Suprapubic skin (tissue), 4 donors: Measurements from ENCODE around the gene GABRR3. TPM values are rescaled to one million over a fixed set of nuclear protein-coding genes. Genes with fewer than 3 reads are reported as not detected.
A peak's percentile ranks its signal among the peaks of the same experiment; 100 is the strongest.

Experiments used
- DNase-seq, 2 donors: peaks; one replicate each; pipeline ENCODE4 v3.0.0-alpha.2; 2019; ENCODE audit warnings: low spot score in 2 of 2
- H3K27ac ChIP-seq: fragments of 200-600 bp; sonication (generic); one replicate; pipeline ENCODE4 v1.5.1; 2019
- H3K27me3 ChIP-seq: fragments of 200-600 bp; sonication (generic); one replicate; pipeline ENCODE4 v1.5.1; 2019
- H3K36me3 ChIP-seq: fragments of 200-600 bp; sonication (generic); one replicate; pipeline ENCODE4 v1.5.1; 2019
- H3K4me1 ChIP-seq: fragments of 200-600 bp; sonication (generic); one replicate; pipeline ENCODE4 v1.5.1; 2019
- H3K4me3 ChIP-seq: fragments of 200-600 bp; sonication (generic); one replicate; pipeline ENCODE4 v1.5.1; 2019; ENCODE audit warnings: mild to moderate bottlenecking
- H3K9me3 ChIP-seq: fragments of 200-600 bp; sonication (generic); one replicate; pipeline ENCODE4 v1.5.1; 2019
- CTCF ChIP-seq, 2 donors: fragments of 200-600 bp in 1 of 2; fragments of 450-650 bp in 1 of 2; sonication (generic) in 1 of 2; IDR thresholded peaks; one replicate each; pipeline ENCODE4 v1.5.1; 2016 to 2019; ENCODE audit warnings: antibody characterized with exemption in 2 of 2, mild to moderate bottlenecking in 1 of 2, moderate library complexity in 1 of 2
- EP300 ChIP-seq: sonication (generic); formaldehyde crosslinking; IDR thresholded peaks from one replicate; pipeline ENCODE4 v1.6.1; 2017; ENCODE audit warnings: antibody characterized with exemption
- POLR2A ChIP-seq, 2 donors: fragments of 450-650 bp; IDR thresholded peaks; one replicate each; pipeline ENCODE4 v1.6.1; 2017; ENCODE audit warnings: antibody characterized with exemption in 2 of 2, mild to moderate bottlenecking in 2 of 2, moderate library complexity in 2 of 2
- POLR2AphosphoS5 ChIP-seq, 3 donors: sonication (generic); formaldehyde crosslinking; IDR thresholded peaks; one replicate each; pipeline ENCODE4 v1.6.1; 2017; ENCODE audit warnings: antibody characterized with exemption in 3 of 3
- WGBS: methylation state at CpG from one replicate; pipeline ENCODE4 v1.1.5; 2018; 5-methylcytosine and 5-hydroxymethylcytosine counted together
- total RNA-seq, 4 donors: library from RNA; depleted of rRNA; stranded (reverse); fragments of >200 nt; gene quantifications; one replicate each; pipeline ENCODE4 v1.1.0, GENCODE V29; 2016

Gene GABRR3
- total RNA-seq, 4 donors from 2014 or later: not detected

- Histone ChIP-seq H3K27ac (no peak overlapping the region), H3K27me3 (peaks cover 4% of the 10 kb centered on the region), H3K4me3 (no peak overlapping the region), H3K9me3 (no peaks in the 10 kb centered on the region), H3K36me3 (no peaks in the 10 kb centered on the region), H3K4me1 (peaks cover 15% of the 10 kb centered on the region)
- 51% methylated on average over 5 of the region's 5 CpGs for WGBS
- DNase-seq: no peak
- TF ChIP-seq POLR2AphosphoS5 (IDR thresholded peaks at IDR 0.05) (no peak), EP300 (no peak), POLR2A (IDR thresholded peaks at IDR 0.05) (no peak), CTCF (IDR thresholded peaks at IDR 0.05) (no peak)
Measured at GRCh38 chr3:98021830-98022560, 13.1 kb downstream of the GABRR3 start.

GRCh38 chr3:98020412-98020811 lies 14.7 kb downstream of the GABRR3 start:
- Histone ChIP-seq H3K4me1 (peaks cover 15% of the 10 kb centered on the region), H3K36me3 (no peaks in the 10 kb centered on the region), H3K27me3 (peaks cover 4% of the 10 kb centered on the region), H3K9me3 (no peaks in the 10 kb centered on the region), H3K4me3 (no peak overlapping the region), H3K27ac (no peak overlapping the region)
- TF ChIP-seq CTCF (IDR thresholded peaks at IDR 0.05) (no peak), POLR2A (IDR thresholded peaks at IDR 0.05) (no peak), EP300 (no peak), POLR2AphosphoS5 (IDR thresholded peaks at IDR 0.05) (no peak)
- 91% methylated on average over 4 of the region's 4 CpGs for WGBS
- no peak for DNase-seq

GRCh38 chr3:98018301-98018700 lies 16.8 kb downstream of the GABRR3 start:
- 73% methylated on average over 4 of the region's 4 CpGs for WGBS
- Histone ChIP-seq H3K4me3 (no peak overlapping the region), H3K36me3 (no peaks in the 10 kb centered on the region), H3K4me1 (peaks cover 28% of the 10 kb centered on the region), H3K9me3 (no peaks in the 10 kb centered on the region), H3K27ac (no peak overlapping the region), H3K27me3 (no peaks in the 10 kb centered on the region)
- DNase-seq: no peak
- TF ChIP-seq EP300 (no peak), CTCF (IDR thresholded peaks at IDR 0.05) (no peak), POLR2AphosphoS5 (IDR thresholded peaks at IDR 0.05) (no peak), POLR2A (IDR thresholded peaks at IDR 0.05) (no peak)

- no peak for DNase-seq
- no peaks in the 10 kb centered on the region for H3K36me3 ChIP-seq
- peak overlapping the region; percentile 53 for H3K27ac ChIP-seq
- H3K27me3 ChIP-seq: no peaks in the 10 kb centered on the region
- no peak for TF ChIP-seq EP300
- no peak for TF ChIP-seq POLR2A (IDR thresholded peaks at IDR 0.05)
- no peak for TF ChIP-seq CTCF (IDR thresholded peaks at IDR 0.05)
- no peak for TF ChIP-seq POLR2AphosphoS5 (IDR thresholded peaks at IDR 0.05)
- no peak overlapping the region for H3K4me3 ChIP-seq
- no peaks in the 10 kb centered on the region for H3K9me3 ChIP-seq
- WGBS: 76% methylated on average over 2 of the region's 2 CpGs
- H3K4me1 ChIP-seq: peaks cover 22% of the 10 kb centered on the region
Measured at GRCh38 chr3:98014268-98014585, 20.9 kb downstream of the GABRR3 start.

GRCh38 chr3:98013411-98014267 lies 21.5 kb downstream of the GABRR3 start:
- Histone ChIP-seq H3K27me3 (no peaks in the 10 kb centered on the region), H3K9me3 (no peaks in the 10 kb centered on the region), H3K4me1 (peaks cover 22% of the 10 kb centered on the region), H3K36me3 (no peaks in the 10 kb centered on the region), H3K4me3 (no peak overlapping the region), H3K27ac (peak overlapping the region; percentile 53)
- TF ChIP-seq POLR2A (IDR thresholded peaks at IDR 0.05) (no peak), POLR2AphosphoS5 (IDR thresholded peaks at IDR 0.05) (no peak), CTCF (IDR thresholded peaks at IDR 0.05) (no peak)
- no peak for DNase-seq
- 36% methylated on average over 4 of the region's 4 CpGs for whole genome bisulfite sequencing
